OCI-LY7 (cell line): Measurements from ENCODE around the gene NOP16. TPM values are rescaled to one million over a fixed set of nuclear protein-coding genes. Genes with fewer than 3 reads are reported as not detected.

Experiments used
- BruUV-seq: library from RNA; stranded (reverse); fragments of 400-500 nt; replicated peaks from 2 replicates; lab custom pipeline; 2021; lab: Mats Ljungman, UMichigan
- CTCF ChIA-PET: fragments of 300-600 bp; sonication (Branson Sonifier 250); formaldehyde crosslinking; loops from one replicate; lab custom pipeline; 2022; ENCODE audit warnings: antibody characterized with exemption; ENCODE audit not compliant: unreplicated experiment; lab: Charles Lee
- POLR2A ChIA-PET: fragments of 300-600 bp; sonication (Branson Sonifier 250); formaldehyde crosslinking; loops from one replicate; lab custom pipeline; 2022; ENCODE audit warnings: antibody characterized with exemption; lab: Charles Lee
- DNase-seq: peaks from one replicate; pipeline ENCODE4 v3.0.0-alpha.2; 2015; ENCODE audit warnings: low spot score
- H2AFZ ChIP-seq: fragments of 200-600 bp; sonication (generic), shearing (Covaris generic); 2 replicates; pipeline ENCODE4 v1.6.1; 2014; ENCODE audit warnings: mild to moderate bottlenecking, antibody characterized with exemption, low read length, moderate library complexity
- H3K27ac ChIP-seq: fragments of 200-600 bp; sonication (generic); 2 replicates; pipeline ENCODE4 v1.5.1; 2014; ENCODE audit warnings: mixed run types, low read depth, mild to moderate bottlenecking, moderate library complexity, low read length, inconsistent platforms; ENCODE audit not compliant: poor library complexity, severe bottlenecking
- H3K36me3 ChIP-seq: fragments of 200-600 bp; sonication (generic); 2 replicates; pipeline ENCODE4 v1.6.1; 2014; ENCODE audit warnings: mild to moderate bottlenecking, antibody characterized with exemption, low read length, moderate library complexity, mixed read lengths; ENCODE audit not compliant: insufficient read depth
- H3K4me1 ChIP-seq: fragments of 200-600 bp; sonication (generic); 2 replicates; pipeline ENCODE4 v1.5.1; 2014; ENCODE audit warnings: mild to moderate bottlenecking, low read length; ENCODE audit not compliant: insufficient read depth, poor library complexity, severe bottlenecking
- H3K4me2 ChIP-seq: fragments of 200-600 bp; sonication (generic); 2 replicates; pipeline ENCODE4 v1.6.1; 2014; ENCODE audit warnings: mild to moderate bottlenecking, low read length
- H3K4me3 ChIP-seq: fragments of 200-600 bp; sonication (generic); 2 replicates; pipeline ENCODE4 v1.5.1; 2014; ENCODE audit warnings: mild to moderate bottlenecking, low read depth, low read length; ENCODE audit not compliant: poor library complexity, severe bottlenecking
- H3K79me2 ChIP-seq: fragments of 200-600 bp; sonication (generic); 2 replicates; pipeline ENCODE4 v1.6.1; 2016; ENCODE audit warnings: low read depth, mild to moderate bottlenecking, low read length, moderate library complexity, mixed read lengths; ENCODE audit not compliant: insufficient read depth
- H3K9me2 ChIP-seq: fragments of 200-600 bp; sonication (generic); 2 replicates; pipeline ENCODE4 v1.6.1; 2016; ENCODE audit warnings: mild to moderate bottlenecking, low read length, mixed read lengths; ENCODE audit not compliant: insufficient read depth
- H3K9me3 ChIP-seq: fragments of 200-600 bp; sonication (generic); 2 replicates; pipeline ENCODE4 v1.6.1; 2014; ENCODE audit warnings: mild to moderate bottlenecking, mixed run types, low read length, mixed read lengths
- H4K20me1 ChIP-seq: fragments of 200-600 bp; sonication (generic); 2 replicates; pipeline ENCODE4 v1.6.1; 2014; ENCODE audit warnings: mild to moderate bottlenecking, antibody characterized with exemption, low read length, moderate library complexity, mixed read lengths; ENCODE audit not compliant: insufficient read depth
- CTCF ChIP-seq: fragments of 200-600 bp; sonication (generic); conservative IDR thresholded peaks from 2 replicates; pipeline ENCODE4 v1.5.1; 2014; ENCODE audit warnings: mild to moderate bottlenecking, antibody characterized with exemption, low read length, moderate library complexity, mixed read lengths
- EZH2phosphoT487 ChIP-seq: fragments of 200-600 bp; sonication (generic); IDR thresholded peaks from 2 replicates; pipeline ENCODE4 v1.6.1; 2018; ENCODE audit warnings: low read depth, borderline replicate concordance, mild to moderate bottlenecking, mixed run types, antibody characterized with exemption, low read length, moderate library complexity, mixed read lengths
- intact Hi-C: fragments of 100-400 bp; cut with micrococcal nuclease; formaldehyde crosslinking; loops from one replicate; pipeline ENCODE4 v1.10.0; 2022; ENCODE audit not compliant: unreplicated experiment
- microRNA-seq: library from miRNA; unstranded; fragments of <30 nt; microRNA quantifications from one replicate; pipeline ENCODE4 v1.2.0, GENCODE V29; 2022; ENCODE audit warnings: borderline replicate concordance
- small RNA-seq: library from RNA; depleted of rRNA; stranded (forward); fragments of <200 nt; gene quantifications from one replicate; pipeline ENCODE3, GENCODE V24; 2014
- total RNA-seq, 2 experiments: library from RNA; depleted of rRNA in 1 of 2; stranded (reverse); fragments of >200 nt in 1 of 2; shearing (Covaris generic) in 1 of 2; gene quantifications; 2 replicates each; pipeline ENCODE4 v1.2.3, GENCODE V29; 2014 to 2022

NOP16 gene
- total RNA-seq, 2 experiments from 2014 or later, result 83.8 to 86.4 TPM

- no peaks in the 10 kb centered on the region for H4K20me1 ChIP-seq
- H3K36me3 ChIP-seq, result peaks cover 37% of the 10 kb centered on the region
- no peaks in the 10 kb centered on the region for H3K4me1 ChIP-seq
- no peak overlapping the region for H3K4me2 ChIP-seq
- CTCF ChIA-PET, result no interaction called here
- H2AFZ ChIP-seq, result no peak overlapping the region
- H3K9me2 ChIP-seq, result no peaks in the 10 kb centered on the region
- no peaks in the 10 kb centered on the region for H3K79me2 ChIP-seq
- no peak for TF ChIP-seq EZH2phosphoT487
- TF ChIP-seq CTCF, result no peak
- no peak for DNase-seq
- POLR2A ChIA-PET, result no interaction called here
- no peak overlapping the region for H3K4me3 ChIP-seq
- H3K9me3 ChIP-seq, result no peaks in the 10 kb centered on the region
- no TSS peak for BruUV-seq
- intact Hi-C loops, result no loop called here
- no peak overlapping the region for H3K27ac ChIP-seq
Observed at GRCh38 chr5:176334031-176334770, 54.2 kb downstream of the NOP16 start.

Small RNA genes within 50 kb of the gene (microRNA-seq; reads per million reads assigned to microRNA genes)
- not detected for gene MIR1271

Small RNA genes within 50 kb of the gene (small RNA-seq; reads per million reads assigned to genes)
- gene MIR1271, result not detected

Other genes with a start within 250 kb of the NOP16 start
- 22.0 and 33.6 TPM in 2 replicates for gene SIMC1, start 150.2 kb downstream of the NOP16 start, total RNA-seq (2014; rRNA removed; shearing (Covaris generic))
- gene SIMC1, start 150.2 kb downstream of the NOP16 start, total RNA-seq (2022), result 57.5 and 62.8 TPM in 2 replicates
- 27.5 and 33.3 TPM in 2 replicates for gene KIAA1191, start 26.8 kb downstream of the NOP16 start, total RNA-seq (2014; rRNA removed; shearing (Covaris generic))
- 41.2 and 42.1 TPM in 2 replicates for gene KIAA1191, start 26.8 kb downstream of the NOP16 start, total RNA-seq (2022)
- gene ARL10, start 23.1 kb downstream of the NOP16 start, total RNA-seq (2014; rRNA removed; shearing (Covaris generic)), result 0.03 TPM in 1 of 2 replicates, not detected in the other
- gene ARL10, start 23.1 kb downstream of the NOP16 start, total RNA-seq (2022), result 0.04 and 0.06 TPM in 2 replicates
- gene HIGD2A, start 153 bp upstream of the NOP16 start, total RNA-seq (2014; rRNA removed; shearing (Covaris generic)), result 140 and 223 TPM in 2 replicates
- 145 and 155 TPM in 2 replicates for gene HIGD2A, start 153 bp upstream of the NOP16 start, total RNA-seq (2022)
- 53.4 and 69.2 TPM in 2 replicates for gene CLTB, start 27.9 kb upstream of the NOP16 start, total RNA-seq (2014; rRNA removed; shearing (Covaris generic))
- gene CLTB, start 27.9 kb upstream of the NOP16 start, total RNA-seq (2022), result 44.5 and 53.0 TPM in 2 replicates
- 27.9 and 36.9 TPM in 2 replicates for gene FAF2, start 59.8 kb upstream of the NOP16 start, total RNA-seq (2014; rRNA removed; shearing (Covaris generic))
- 46.4 and 49.7 TPM in 2 replicates for gene FAF2, start 59.8 kb upstream of the NOP16 start, total RNA-seq (2022)
- gene RNF44, start 148.8 kb upstream of the NOP16 start, total RNA-seq (2014; rRNA removed; shearing (Covaris generic)), result 47.4 and 61.2 TPM in 2 replicates
- 164 and 207 TPM in 2 replicates for gene RNF44, start 148.8 kb upstream of the NOP16 start, total RNA-seq (2022)
- 0.25 and 0.33 TPM in 2 replicates for gene CDHR2, start 160.7 kb upstream of the NOP16 start, total RNA-seq (2014; rRNA removed; shearing (Covaris generic))
- 2.8 and 3.8 TPM in 2 replicates for gene CDHR2, start 160.7 kb upstream of the NOP16 start, total RNA-seq (2022)
- gene GPRIN1, start 221.6 kb upstream of the NOP16 start, total RNA-seq (2014; rRNA removed; shearing (Covaris generic)), result 3.8 and 4.9 TPM in 2 replicates
- gene GPRIN1, start 221.6 kb upstream of the NOP16 start, total RNA-seq (2022), result 4.5 and 5.3 TPM in 2 replicates
- 0.50 and 0.70 TPM in 2 replicates for gene SNCB, start 241.9 kb upstream of the NOP16 start, total RNA-seq (2014; rRNA removed; shearing (Covaris generic))
- gene SNCB, start 241.9 kb upstream of the NOP16 start, total RNA-seq (2022), result 3.5 TPM in 2 replicates
- 0.16 and 0.64 TPM in 2 replicates for gene EIF4E1B, start 242.1 kb upstream of the NOP16 start, total RNA-seq (2014; rRNA removed; shearing (Covaris generic))
- 2.4 and 2.9 TPM in 2 replicates for gene EIF4E1B, start 242.1 kb upstream of the NOP16 start, total RNA-seq (2022)